Measurements from ENCODE around the gene OBSL1. TPM values are rescaled to one million over a fixed set of nuclear protein-coding genes. Genes with fewer than 3 reads are reported as not detected.

Gene OBSL1
- total RNA-seq, 1 experiment from 2014 or later, result 76.5 TPM

GRCh38 chr2:219562049-219563020 is 9.0 kb downstream of the OBSL1 start:
- H3K4me3 Mint-ChIP-seq (ENCODE audit: low read depth, unreplicated experiment), result no peak overlapping the region
- no peak for TF ChIP-seq CTCF (IDR thresholded peaks at IDR 0.05; ENCODE audit: unreplicated experiment)
- H3K9me3 Mint-ChIP-seq (ENCODE audit: low read depth, unreplicated experiment), result no peaks in the 10 kb centered on the region
- CTCF ChIA-PET, result interaction anchor here (0.7 kb wide), 1 partner anchor 10 kb away, joined by 3 read pairs; no protein-coding TSS in a partner anchor
- peaks cover 14% of the 10 kb centered on the region for H3K36me3 Mint-ChIP-seq (ENCODE audit: insufficient read depth, unreplicated experiment)
- no peaks in the 10 kb centered on the region for H3K27me3 Mint-ChIP-seq (ENCODE audit: unreplicated experiment)
- TSS peak; percentile 14 for BruUV-seq (replicated peaks)
- no peak for DNase-seq
- no peak overlapping the region for H3K27ac Mint-ChIP-seq (ENCODE audit: unreplicated experiment)
- H3K4me1 Mint-ChIP-seq (ENCODE audit: low read depth, unreplicated experiment), result no peaks in the 10 kb centered on the region
- intact Hi-C loops (cut with micrococcal nuclease; ENCODE audit: unreplicated experiment), result no loop called here

- no peak overlapping the region for H3K4me3 Mint-ChIP-seq (ENCODE audit: low read depth, unreplicated experiment)
- no peaks in the 10 kb centered on the region for H3K4me1 Mint-ChIP-seq (ENCODE audit: low read depth, unreplicated experiment)
- intact Hi-C loops (cut with micrococcal nuclease; ENCODE audit: unreplicated experiment), result no loop called here
- no TSS peak for BruUV-seq (replicated peaks)
- H3K27me3 Mint-ChIP-seq (ENCODE audit: unreplicated experiment), result no peaks in the 10 kb centered on the region
- no peaks in the 10 kb centered on the region for H3K9me3 Mint-ChIP-seq (ENCODE audit: low read depth, unreplicated experiment)
- peaks cover 14% of the 10 kb centered on the region for H3K36me3 Mint-ChIP-seq (ENCODE audit: insufficient read depth, unreplicated experiment)
- TF ChIP-seq CTCF (IDR thresholded peaks at IDR 0.05; ENCODE audit: unreplicated experiment), result no peak
- DNase-seq, result no peak
- CTCF ChIA-PET, result interaction anchor here (0.9 to 1.7 kb wide), 5 partner anchors 11 to 128 kb away, joined by 3 to 8 read pairs (median 4); partner anchors contain the start of genes CHPF and TMEM198
- H3K27ac Mint-ChIP-seq (ENCODE audit: unreplicated experiment), result no peak overlapping the region
These were observed 9.9 kb downstream of the OBSL1 start for GRCh38 chr2:219561179-219562048.

GRCh38 chr2:219560893-219561178 is 10.5 kb downstream of the OBSL1 start:
- no peak for TF ChIP-seq CTCF (IDR thresholded peaks at IDR 0.05; ENCODE audit: unreplicated experiment)
- Mint-ChIP-seq H3K4me1 (ENCODE audit: low read depth, unreplicated experiment) (no peaks in the 10 kb centered on the region), H3K27ac (ENCODE audit: unreplicated experiment) (no peak overlapping the region), H3K4me3 (ENCODE audit: low read depth, unreplicated experiment) (no peak overlapping the region), H3K36me3 (ENCODE audit: insufficient read depth, unreplicated experiment) (peaks cover 14% of the 10 kb centered on the region), H3K27me3 (ENCODE audit: unreplicated experiment) (no peaks in the 10 kb centered on the region), H3K9me3 (ENCODE audit: low read depth, unreplicated experiment) (no peaks in the 10 kb centered on the region)
- DNase-seq, result no peak
- BruUV-seq (replicated peaks), result no TSS peak
- intact Hi-C loops (cut with micrococcal nuclease; ENCODE audit: unreplicated experiment), result no loop called here
- CTCF ChIA-PET, result interaction anchor here (0.9 to 1.7 kb wide), 6 partner anchors 10 to 129 kb away, joined by 3 to 8 read pairs (median 5); partner anchors contain the start of genes CHPF, OBSL1 and TMEM198

- no peak overlapping the region for H3K27ac Mint-ChIP-seq (ENCODE audit: unreplicated experiment)
- no TSS peak for BruUV-seq (replicated peaks)
- no peak overlapping the region for H3K4me3 Mint-ChIP-seq (ENCODE audit: low read depth, unreplicated experiment)
- DNase-seq, result peak; percentile 30
- peaks cover 14% of the 10 kb centered on the region for H3K36me3 Mint-ChIP-seq (ENCODE audit: insufficient read depth, unreplicated experiment)
- H3K4me1 Mint-ChIP-seq (ENCODE audit: low read depth, unreplicated experiment), result no peaks in the 10 kb centered on the region
- TF ChIP-seq CTCF (IDR thresholded peaks at IDR 0.05; ENCODE audit: unreplicated experiment), result peak; percentile 96
- no peaks in the 10 kb centered on the region for H3K27me3 Mint-ChIP-seq (ENCODE audit: unreplicated experiment)
- CTCF ChIA-PET, result interaction anchor here (0.6 to 1.7 kb wide), 9 partner anchors 9 to 129 kb away, joined by 3 to 8 read pairs (median 4); partner anchors contain the start of genes CHPF, OBSL1 and TMEM198
- intact Hi-C loops (cut with micrococcal nuclease; ENCODE audit: unreplicated experiment), result no loop called here
- H3K9me3 Mint-ChIP-seq (ENCODE audit: low read depth, unreplicated experiment), result no peaks in the 10 kb centered on the region
These were observed 11.1 kb downstream of the OBSL1 start for GRCh38 chr2:219560037-219560892.

All from Calu3 (cell line).